NCI-H345 (cell line): ENCODE measurements around the gene FBXL20.
"Not testable (repeated sequence)": the region's sequence is repeated elsewhere in the genome, so short reads cannot be mapped to it uniquely, and the experiment has no call there.

Source experiments
- DNase-seq: peaks from one replicate; lab custom pipeline; 2025; lab: John Stamatoyannopoulos, UW

FBXL20 gene

DNA sequence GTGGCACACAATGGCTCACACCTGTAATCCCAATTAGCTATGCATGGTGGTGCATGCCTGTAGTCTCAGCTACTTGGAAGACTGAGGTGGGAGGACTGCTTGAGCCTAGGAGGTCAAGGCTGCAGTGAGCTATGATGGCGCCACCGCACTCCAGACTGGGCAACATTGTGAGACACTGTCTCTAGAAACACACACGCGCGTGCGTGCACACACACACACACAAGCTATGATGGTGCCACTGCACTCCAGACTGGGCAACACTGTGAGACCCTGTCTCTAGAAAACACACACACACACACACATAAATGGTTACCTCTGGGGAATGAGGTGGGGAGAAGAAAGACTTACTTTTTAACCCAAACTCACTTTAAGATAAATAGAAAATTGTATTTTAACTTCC lies 16.4 kb downstream of the FBXL20 start:
- no peak for DNase-seq

DNA sequence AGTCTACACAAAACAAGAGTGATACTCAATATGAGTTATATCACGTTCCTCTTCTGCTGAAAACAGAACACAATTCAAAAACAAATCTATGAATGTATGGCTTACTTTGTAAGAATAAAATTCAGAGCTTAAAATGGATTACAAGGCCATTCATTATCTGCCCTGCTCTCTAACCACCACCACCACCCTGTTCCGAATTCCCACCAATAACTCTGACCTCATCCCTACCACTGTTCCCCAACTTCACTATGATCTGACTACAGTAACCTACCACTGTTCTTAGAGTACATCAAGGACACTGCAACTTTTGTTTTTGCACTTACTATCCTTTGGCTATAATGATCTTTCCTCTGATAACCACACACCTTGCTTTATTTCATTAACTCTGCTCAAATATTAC lies 21.3 kb downstream of the FBXL20 start:
- DNase-seq = no peak

- DNase-seq = no peak
These were observed 25.0 kb downstream of the FBXL20 start for GRCh38 chr17:39376434-39376833.

- not testable (repeated sequence) for DNase-seq
These were observed 33.6 kb downstream of the FBXL20 start for GRCh38 chr17:39367805-39368204.

DNA sequence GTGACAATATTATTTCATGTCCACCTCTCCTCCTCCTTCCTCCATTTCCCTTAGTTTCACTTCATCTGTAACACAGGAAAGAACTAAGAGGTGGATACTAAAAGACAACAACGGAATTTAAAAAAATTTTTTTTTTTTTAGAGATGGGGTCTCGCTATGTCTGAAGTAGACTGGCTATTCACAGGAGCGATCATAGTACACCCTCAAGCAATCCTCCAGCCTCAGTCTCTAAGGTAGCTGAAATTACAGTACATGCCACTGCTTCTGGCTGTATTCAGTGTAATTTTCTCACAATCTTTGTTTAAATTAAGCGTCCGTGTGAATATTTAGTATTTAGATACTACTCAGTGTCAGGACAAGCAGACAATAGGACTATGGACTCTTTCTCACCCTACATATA lies 35.6 kb downstream of the FBXL20 start:
- no peak for DNase-seq

- no peak for DNase-seq
These were observed 36.2 kb downstream of the FBXL20 start for GRCh38 chr17:39365242-39365641.

DNA sequence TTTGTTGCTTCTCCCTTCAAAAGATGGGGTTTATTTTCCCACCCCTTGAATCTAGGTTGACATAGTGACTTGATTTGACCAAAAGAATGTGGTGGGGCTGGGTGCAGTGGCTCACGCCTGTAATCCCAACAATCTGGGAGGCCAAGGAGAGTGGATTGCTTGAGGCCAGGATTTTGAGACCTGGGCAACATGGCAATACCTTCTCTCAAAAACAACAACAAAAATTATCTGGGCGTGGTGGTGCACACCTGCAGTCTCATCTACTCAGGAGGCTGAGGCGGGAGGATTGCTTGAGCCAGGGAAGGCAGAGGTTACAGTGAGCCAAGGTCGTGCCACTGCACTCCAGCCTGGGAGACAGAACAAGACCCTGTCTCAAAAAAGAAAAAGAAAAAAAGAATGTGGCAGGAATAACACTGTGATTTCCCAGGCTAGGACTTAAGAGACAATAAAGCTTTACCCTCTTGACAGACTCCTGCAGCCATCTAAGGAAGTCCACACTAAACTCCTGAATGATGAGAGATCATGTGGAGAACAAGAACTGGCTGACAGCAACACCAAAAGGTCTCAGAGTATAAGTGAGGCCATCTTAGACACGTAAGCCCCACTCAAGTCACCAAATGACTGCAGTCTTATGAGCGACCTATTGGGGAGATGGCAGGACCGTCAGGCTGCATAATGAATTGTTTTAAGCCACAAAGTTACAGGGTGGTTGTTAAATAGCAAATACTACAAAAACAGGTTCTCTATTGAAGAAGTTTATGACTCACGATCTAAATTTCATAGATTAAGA lies 37.0 kb downstream of the FBXL20 start:
- no peak for DNase-seq

DNA sequence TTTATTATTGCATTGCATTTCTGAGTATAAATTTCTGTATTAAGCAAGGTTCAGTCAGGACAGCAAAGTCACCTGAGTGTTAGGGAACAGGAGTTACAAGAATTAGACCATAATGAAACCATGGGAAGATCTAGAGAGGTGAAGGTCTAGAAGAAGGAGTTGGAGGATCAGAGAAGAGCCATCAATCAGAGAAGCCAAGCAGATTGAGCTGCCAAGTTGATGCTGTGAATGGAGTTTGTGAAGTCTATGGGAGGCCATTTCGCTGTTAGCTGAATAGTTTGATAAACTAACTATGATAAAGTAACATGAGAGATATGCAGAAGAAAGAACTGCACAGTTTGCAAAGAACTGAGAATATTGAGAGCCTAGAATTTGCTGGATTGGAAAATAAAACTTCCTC lies 40.4 kb downstream of the FBXL20 start:
- no peak for DNase-seq

- no peak for DNase-seq
These were observed 40.9 kb downstream of the FBXL20 start for GRCh38 chr17:39360537-39360936.

DNA sequence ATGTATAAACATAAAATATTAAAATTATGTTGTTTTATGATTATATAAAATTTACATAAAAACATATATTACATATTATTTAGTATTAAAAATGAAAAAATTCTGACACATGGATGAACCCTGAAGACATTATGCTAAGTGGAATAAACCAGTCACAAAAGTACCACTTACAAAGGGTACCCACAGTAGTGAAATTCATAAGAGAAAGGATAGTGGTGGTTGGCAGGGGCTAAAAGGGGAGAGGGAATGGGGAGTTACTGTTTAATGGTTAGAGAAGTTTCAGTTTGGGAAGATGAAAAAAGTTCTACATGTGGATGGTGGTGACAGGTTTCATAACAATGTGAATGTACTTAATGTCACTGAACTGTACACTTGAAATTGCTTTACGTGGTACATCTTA lies 41.4 kb downstream of the FBXL20 start:
- no peak for DNase-seq

- no peak for DNase-seq
These were observed 43.4 kb downstream of the FBXL20 start for GRCh38 chr17:39357986-39358385.

DNA sequence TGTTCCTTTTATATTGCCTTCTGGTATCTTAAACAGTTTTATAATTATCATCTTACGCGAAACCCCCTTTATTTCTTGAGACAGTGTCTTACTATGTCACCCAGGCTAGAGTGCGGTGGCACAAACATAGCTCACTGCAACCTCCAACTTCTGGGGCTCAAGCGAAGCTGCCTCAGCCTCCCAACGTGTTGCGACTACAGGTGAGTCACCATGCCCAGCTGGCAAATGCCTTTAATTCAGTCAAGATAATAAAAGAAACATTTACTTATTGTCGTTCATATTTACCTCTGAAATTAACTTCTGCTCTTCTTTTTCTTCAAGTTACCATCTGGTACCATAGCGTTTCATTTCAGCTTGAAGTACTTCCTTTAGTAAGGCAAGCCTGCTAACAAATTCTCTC lies 43.9 kb downstream of the FBXL20 start:
- DNase-seq = no peak

DNA sequence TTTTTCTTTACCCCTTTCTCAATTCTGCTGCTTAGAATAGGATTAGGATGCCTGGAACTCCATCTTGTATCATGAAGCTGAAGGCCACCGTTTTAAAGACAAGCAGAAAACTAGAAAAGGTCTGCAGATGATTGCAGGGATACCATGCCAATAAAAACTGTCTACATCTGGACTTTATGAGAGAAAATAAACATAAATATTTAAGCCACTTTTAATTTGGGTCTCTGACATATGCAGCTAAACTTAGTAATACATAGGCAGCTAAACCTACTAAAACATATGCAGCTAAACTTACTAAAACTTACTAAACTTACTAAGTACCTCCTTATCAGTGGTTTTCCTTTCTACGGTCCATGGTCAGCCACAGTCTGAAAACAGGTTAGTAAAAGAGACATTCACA lies 48.4 kb downstream of the FBXL20 start:
- no peak for DNase-seq

DNA sequence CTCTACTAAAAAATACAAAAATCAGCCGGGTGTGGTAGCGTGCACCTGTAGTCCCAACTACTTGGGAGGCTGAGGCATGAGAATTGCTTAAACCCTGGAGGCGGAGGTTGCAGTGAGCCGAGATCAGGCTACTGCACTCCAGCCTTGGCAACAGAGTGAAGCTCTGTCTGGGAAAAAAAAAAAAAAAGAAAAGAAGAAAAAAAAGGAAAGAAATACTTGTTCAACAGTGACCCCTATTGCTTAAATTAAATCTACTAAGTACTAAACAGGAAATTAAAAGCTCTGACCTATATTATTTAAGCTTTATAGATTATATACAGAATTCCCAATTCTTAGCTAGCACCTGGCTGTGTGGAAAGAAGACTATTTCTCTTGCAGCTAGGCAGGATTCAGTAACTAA lies 48.9 kb downstream of the FBXL20 start:
- DNase-seq = no peak

DNA sequence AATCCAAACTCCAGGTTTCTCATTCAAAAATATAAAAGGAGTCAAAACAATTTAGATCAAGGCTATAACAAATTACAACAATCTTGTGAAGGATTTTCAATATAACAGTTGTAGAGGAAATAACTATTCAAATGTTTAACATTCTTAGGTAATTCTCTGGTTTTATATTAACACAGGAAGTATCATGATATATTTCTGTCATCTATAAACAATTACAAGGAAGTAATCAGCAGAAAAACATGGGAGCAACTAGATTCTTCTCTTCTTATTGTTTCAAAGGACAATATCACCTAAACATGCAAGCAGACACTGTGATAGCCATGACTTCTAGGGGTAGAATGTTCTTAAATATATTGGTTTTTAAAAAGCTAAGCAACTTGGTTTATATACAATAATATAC lies 49.9 kb downstream of the FBXL20 start:
- DNase-seq = no peak

DNA sequence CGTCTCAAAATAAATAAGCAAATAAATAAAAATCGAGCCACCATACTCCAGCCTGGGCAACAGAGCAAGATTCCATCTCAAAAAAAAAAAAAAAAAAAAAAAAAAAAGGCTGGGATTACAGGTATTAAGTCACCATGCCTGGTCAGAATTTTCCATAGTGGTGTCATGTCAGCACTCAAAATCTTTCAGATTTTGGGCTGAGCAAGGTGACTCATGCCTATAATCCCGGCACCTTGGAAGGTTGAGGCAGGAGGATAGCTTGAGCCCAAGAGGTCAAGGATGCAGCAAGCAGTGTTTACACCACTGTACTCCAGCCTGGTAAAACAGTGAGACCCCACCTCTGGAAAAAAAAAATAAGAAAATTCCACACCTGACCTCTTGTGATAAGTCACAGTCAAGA lies 52.2 kb downstream of the FBXL20 start:
- no peak for DNase-seq

GRCh38 chr17:39346863-39347262 lies 54.6 kb downstream of the FBXL20 start:
- DNase-seq = not testable (repeated sequence)

GRCh38 chr17:39341541-39341940 lies 59.9 kb downstream of the FBXL20 start:
- no peak for DNase-seq

- DNase-seq = no peak
These were observed 60.7 kb downstream of the FBXL20 start for GRCh38 chr17:39340731-39341130.

DNA sequence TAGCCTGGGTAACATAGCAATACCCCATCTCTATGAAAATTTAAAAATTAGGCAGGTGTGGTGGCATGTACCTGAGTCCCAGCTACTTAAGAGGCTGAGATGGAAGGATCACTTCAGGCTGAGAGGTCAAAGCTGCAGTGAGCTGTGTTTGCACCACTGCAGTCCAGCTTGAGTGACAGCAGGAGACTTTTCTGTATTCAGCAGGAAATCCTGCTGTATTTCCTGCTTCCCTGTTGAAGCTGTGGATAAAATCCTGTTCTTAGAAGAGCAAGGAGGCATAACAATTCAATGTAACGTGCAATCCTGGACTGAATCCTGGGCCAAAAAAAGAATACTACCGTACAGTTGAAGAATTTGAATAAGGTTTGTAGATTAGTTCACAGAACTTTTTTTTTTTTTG lies 62.2 kb downstream of the FBXL20 start:
- no peak for DNase-seq

GRCh38 chr17:39337649-39338048 lies 63.8 kb downstream of the FBXL20 start:
- DNase-seq = not testable (repeated sequence)

GRCh38 chr17:39335704-39336223 lies 65.7 kb downstream of the FBXL20 start:
- DNase-seq = no peak

GRCh38 chr17:39334008-39334744 lies 67.2 kb downstream of the FBXL20 start:
- not testable (repeated sequence) for DNase-seq
